Amniotic epithelial cell (primary cell): ENCODE data around the gene RTL9.
"Not testable (repeated sequence)": the region's sequence is repeated elsewhere in the genome, so short reads cannot be mapped to it uniquely, and the experiment has no call there.

ENCODE experiments used
- DNase-seq: peaks from one replicate; pipeline ENCODE4 v3.0.0-alpha.2; 2010; ENCODE audit warnings: low read depth

The RTL9 gene

GRCh38 chrX:110406250-110406649 is 47.6 kb downstream of the RTL9 start:
- not testable (repeated sequence) for DNase-seq

GRCh38 chrX:110406822-110407221 is 48.2 kb downstream of the RTL9 start:
- DNase-seq, result no peak

- DNase-seq, result peak; percentile 61
Observed at GRCh38 chrX:110407910-110408545, 49.4 kb downstream of the RTL9 start.
